ENCODE data around the gene MYO7B. TPM values are rescaled to one million over a fixed set of nuclear protein-coding genes. Genes with fewer than 3 reads are reported as not detected.
A peak's percentile ranks its signal among the peaks of the same experiment; 100 is the strongest.

MYO7B gene
- total and polyA plus RNA-seq, 2 donors (not counting 1 experiment from before 2014, with no cell fraction given) = 5.0 to 68.2 TPM

- Mint-ChIP-seq H3K4me3 (peak overlapping the region; percentile 34), H3K4me1 (peaks cover 79% of the 10 kb centered on the region), H3K27me3 (no peaks in the 10 kb centered on the region), H3K9me3 (ENCODE audit: insufficient read depth) (no peaks in the 10 kb centered on the region), H3K27ac (peak overlapping the region; percentile 77)
- Histone ChIP-seq H3K9me3 (ENCODE audit: control extremely low read depth in 1 of 3, control insufficient read depth in 2 of 3, insufficient read depth in 1 of 3, low read length in 2 of 3) (no peaks in the 10 kb centered on the region), H3K27me3 (replicated peaks in 1 of 4; ENCODE audit: control extremely low read depth in 1 of 4, control insufficient read depth in 3 of 4, insufficient read depth in 4 of 4, low read length in 3 of 4) (no peaks in the 10 kb centered on the region), H3K79me2 (ENCODE audit: control insufficient read depth, insufficient read depth, low read length) (no peaks in the 10 kb centered on the region), H3K9ac (ENCODE audit: low read length) (no peak overlapping the region), H4K20me1 (ENCODE audit: control insufficient read depth, insufficient read depth, low read length, poor library complexity, severe bottlenecking) (no peaks in the 10 kb centered on the region), H3K27ac (ENCODE audit: low read length in 2 of 2) (no peak overlapping the region), H3K4me3 (ENCODE audit: control extremely low read depth in 1 of 5, extremely low read depth in 1 of 5, insufficient read depth in 1 of 5, low read depth in 2 of 5, low read length in 4 of 5) (no peak overlapping the region), H3K36me3 (replicated peaks in 1 of 2; ENCODE audit: control extremely low read depth in 1 of 2, control insufficient read depth in 1 of 2, extremely low read depth in 1 of 2, insufficient read depth in 2 of 2, low read length in 1 of 2) (no peaks in the 10 kb centered on the region), H2AFZ (ENCODE audit: insufficient read depth, low read depth, low read length, poor library complexity, severe bottlenecking) (no peak overlapping the region), H3K4me2 (replicated peaks; ENCODE audit: low read depth, low read length, poor library complexity, severe bottlenecking) (no peak overlapping the region), H3K4me1 (ENCODE audit: control insufficient read depth in 2 of 2, insufficient read depth in 2 of 2, low read length in 2 of 2) (peaks cover 27 to 81% of the 10 kb centered on the region in 2 donors)
- ATAC-seq (ENCODE audit: low read depth) (no peak), DNase-seq (no peak)
- TF ChIP-seq CTCF (IDR thresholded peaks at IDR 0.05) (no peak), EZH2 (IDR thresholded peaks at IDR 0.05; ENCODE audit: borderline replicate concordance, insufficient read depth, low read depth, low read length, poor library complexity, severe bottlenecking) (no peak)
- POLR2A ChIA-PET = no interaction called here
- CTCF ChIA-PET = interaction anchor here (0.9 to 1.3 kb wide), 2 partner anchors 27 to 32 kb away, joined by 3 to 7 read pairs; no protein-coding TSS in a partner anchor
- intact Hi-C loops (cut with micrococcal nuclease) = no loop called here
- WGBS (ENCODE audit: insufficient coverage) = 88% methylated on average over 32 of the region's 38 CpGs
Measured at GRCh38 chr2:127623388-127624319, 88.2 kb downstream of the MYO7B start.

GRCh38 chr2:127624320-127624755 lies 88.9 kb downstream of the MYO7B start:
- no peak overlapping the region for H3K4me3 Mint-ChIP-seq
- H3K9me3 Mint-ChIP-seq (ENCODE audit: insufficient read depth) = no peaks in the 10 kb centered on the region
- no peak overlapping the region for H3K4me3 ChIP-seq (ENCODE audit: control extremely low read depth in 1 of 5, extremely low read depth in 1 of 5, insufficient read depth in 1 of 5, low read depth in 2 of 5, low read length in 4 of 5)
- intact Hi-C loops (cut with micrococcal nuclease) = no loop called here
- no peak for ATAC-seq (ENCODE audit: low read depth)
- WGBS (ENCODE audit: insufficient coverage) = 100% methylated on average over 3 of the region's 5 CpGs
- CTCF ChIA-PET = interaction anchor here (1.1 to 1.5 kb wide), 3 partner anchors 18 to 33 kb away, joined by 3 to 7 read pairs (median 6); no protein-coding TSS in a partner anchor
- H3K9me3 ChIP-seq (ENCODE audit: control extremely low read depth in 1 of 3, control insufficient read depth in 2 of 3, insufficient read depth in 1 of 3, low read length in 2 of 3) = no peaks in the 10 kb centered on the region
- peaks cover 28 to 84% of the 10 kb centered on the region in 2 donors for H3K4me1 ChIP-seq (ENCODE audit: control insufficient read depth in 2 of 2, insufficient read depth in 2 of 2, low read length in 2 of 2)
- H3K27me3 ChIP-seq (replicated peaks in 1 of 4; ENCODE audit: control extremely low read depth in 1 of 4, control insufficient read depth in 3 of 4, insufficient read depth in 4 of 4, low read length in 3 of 4) = no peaks in the 10 kb centered on the region
- POLR2A ChIA-PET = no interaction called here
- no peak overlapping the region for H3K4me2 ChIP-seq (replicated peaks; ENCODE audit: low read depth, low read length, poor library complexity, severe bottlenecking)
- H3K4me1 Mint-ChIP-seq = peaks cover 81% of the 10 kb centered on the region
- H3K27ac ChIP-seq (ENCODE audit: low read length in 2 of 2) = no peak overlapping the region
- H3K79me2 ChIP-seq (ENCODE audit: control insufficient read depth, insufficient read depth, low read length) = no peaks in the 10 kb centered on the region
- H3K27me3 Mint-ChIP-seq = no peaks in the 10 kb centered on the region
- no peak overlapping the region for H2AFZ ChIP-seq (ENCODE audit: insufficient read depth, low read depth, low read length, poor library complexity, severe bottlenecking)
- no peak overlapping the region for H3K9ac ChIP-seq (ENCODE audit: low read length)
- H3K27ac Mint-ChIP-seq = no peak overlapping the region
- no peak for TF ChIP-seq EZH2 (IDR thresholded peaks at IDR 0.05; ENCODE audit: borderline replicate concordance, insufficient read depth, low read depth, low read length, poor library complexity, severe bottlenecking)
- TF ChIP-seq CTCF (IDR thresholded peaks at IDR 0.05) = no peak
- H4K20me1 ChIP-seq (ENCODE audit: control insufficient read depth, insufficient read depth, low read length, poor library complexity, severe bottlenecking) = no peaks in the 10 kb centered on the region
- H3K36me3 ChIP-seq (replicated peaks in 1 of 2; ENCODE audit: control extremely low read depth in 1 of 2, control insufficient read depth in 1 of 2, extremely low read depth in 1 of 2, insufficient read depth in 2 of 2, low read length in 1 of 2) = no peaks in the 10 kb centered on the region
- no peak for DNase-seq

All from B cell (primary cell).